WTC11 (cell line): ENCODE measurements around the gene CHKA. TPM values are rescaled to one million over a fixed set of nuclear protein-coding genes. Genes with fewer than 3 reads are reported as not detected.

Experiments used
- ATAC-seq: fragments of 200-7000 bp; cut with Tn5 transposase; 2 replicates; pipeline ENCODE4 v1.10.0; 2021; ENCODE audit warnings: mild to moderate bottlenecking, moderate library complexity
- CTCF ChIA-PET: fragments of 300-600 bp; sonication (Branson Sonifier 250); formaldehyde crosslinking; loops from one replicate; lab custom pipeline; 2021; ENCODE audit warnings: antibody characterized with exemption; lab: Charles Lee
- POLR2A ChIA-PET: fragments of 350-600 bp; sonication (Branson Sonifier 250); formaldehyde crosslinking; loops from one replicate; lab custom pipeline; 2021; ENCODE audit warnings: antibody characterized with exemption; lab: Charles Lee
- DNase-seq: peaks from one replicate; pipeline ENCODE4 v3.0.0; 2021; ENCODE audit warnings: low spot score
- H3K27ac Mint-ChIP-seq: 2 replicates; pipeline ENCODE4 v1.8.0; 2021; ENCODE audit warnings: mixed read lengths
- H3K27me3 Mint-ChIP-seq: 2 replicates; pipeline ENCODE4 v1.8.0; 2021; ENCODE audit warnings: low read depth, mild to moderate bottlenecking, moderate library complexity, mixed read lengths
- H3K36me3 Mint-ChIP-seq: 2 replicates; pipeline ENCODE4 v1.8.0; 2021; ENCODE audit warnings: mixed read lengths
- H3K4me1 Mint-ChIP-seq: 2 replicates; pipeline ENCODE4 v1.8.0; 2022; ENCODE audit warnings: mixed read lengths
- H3K4me3 Mint-ChIP-seq: 2 replicates; pipeline ENCODE4 v1.8.0; 2021; ENCODE audit warnings: mild to moderate bottlenecking, moderate library complexity, mixed read lengths
- H3K9me3 Mint-ChIP-seq: 2 replicates; pipeline ENCODE4 v1.8.0; 2021; ENCODE audit warnings: mixed read lengths
- GRHL2 ChIP-seq: fragments of 250-450 bp; sonication (Bioruptor Pico); IDR thresholded peaks from 2 replicates; pipeline ENCODE4 v1.8.0; 2022; ENCODE audit warnings: mild to moderate bottlenecking, moderate library complexity; ENCODE audit not compliant: insufficient replicate concordance, severe bottlenecking
- HMGA2 ChIP-seq: fragments of 250-450 bp; sonication (Bioruptor Pico); IDR thresholded peaks from 2 replicates; pipeline ENCODE4 v1.4.0; 2021; ENCODE audit warnings: mild to moderate bottlenecking, moderate library complexity
- JAZF1 ChIP-seq: fragments of 250-450 bp; sonication (Bioruptor Pico); IDR thresholded peaks from 2 replicates; pipeline ENCODE4 v1.9.0; 2021; ENCODE audit warnings: moderate library complexity, mild to moderate bottlenecking, inconsistent platforms
- JUN ChIP-seq: sonication (generic); formaldehyde crosslinking; IDR thresholded peaks from 2 replicates; pipeline ENCODE4 v1.8.0; 2023; ENCODE audit warnings: mild to moderate bottlenecking, missing genetic modification reagents
- NR2C2 ChIP-seq: sonication (generic); formaldehyde crosslinking; IDR thresholded peaks from 2 replicates; pipeline ENCODE4 v1.8.0; 2022; ENCODE audit warnings: mild to moderate bottlenecking, missing genetic modification reagents
- SMAD4 ChIP-seq: sonication (generic); formaldehyde crosslinking; IDR thresholded peaks from 2 replicates; pipeline ENCODE4 v1.8.0; 2022; ENCODE audit warnings: mild to moderate bottlenecking, missing genetic modification reagents
- TCF7 ChIP-seq: sonication (generic); formaldehyde crosslinking; IDR thresholded peaks from 2 replicates; pipeline ENCODE4 v1.8.0; 2022; ENCODE audit warnings: mild to moderate bottlenecking, low read depth, missing genetic modification reagents, moderate library complexity
- TEAD4 ChIP-seq: sonication (generic); formaldehyde crosslinking; IDR thresholded peaks from 2 replicates; pipeline ENCODE4 v1.8.0; 2022; ENCODE audit warnings: mild to moderate bottlenecking, missing genetic modification reagents
- TP53 ChIP-seq: sonication (generic); formaldehyde crosslinking; IDR thresholded peaks from 2 replicates; pipeline ENCODE4 v1.8.1; 2023; ENCODE audit warnings: mild to moderate bottlenecking, missing genetic modification reagents
- ZMAT4 ChIP-seq: fragments of 250-450 bp; sonication (Bioruptor Pico); IDR thresholded peaks from 2 replicates; pipeline ENCODE4 v1.9.0; 2021; ENCODE audit warnings: mild to moderate bottlenecking
- ZNF263 ChIP-seq: sonication (generic); formaldehyde crosslinking; IDR thresholded peaks from 2 replicates; pipeline ENCODE4 v1.8.1; 2022; ENCODE audit warnings: low read depth, mild to moderate bottlenecking, moderate library complexity, missing genetic modification reagents
- ZNF671 ChIP-seq: fragments of 250-450 bp; sonication (Bioruptor Pico); IDR thresholded peaks from 2 replicates; pipeline ENCODE4 v1.8.0; 2021; ENCODE audit warnings: mild to moderate bottlenecking
- total RNA-seq: library from RNA; stranded (reverse); gene quantifications from 3 replicates; pipeline ENCODE4 v1.2.3, GENCODE V29; 2021
- TF ChIP-seq, protein P1 (sequence below): fragments of 250-450 bp; sonication (Bioruptor Pico); IDR thresholded peaks from 2 replicates; pipeline ENCODE4 v1.9.0; 2021; ENCODE audit warnings: moderate library complexity, mild to moderate bottlenecking, inconsistent platforms, borderline replicate concordance
- TF ChIP-seq, protein P2 (sequence below): sonication (generic); formaldehyde crosslinking; IDR thresholded peaks from 2 replicates; pipeline ENCODE4 v1.8.0; 2022; ENCODE audit warnings: mild to moderate bottlenecking, missing genetic modification reagents
- TF ChIP-seq, protein P3 (sequence below): fragments of 250-450 bp; sonication (Bioruptor Pico); IDR thresholded peaks from 2 replicates; pipeline ENCODE4 v2.1.2; 2022; ENCODE audit warnings: mild to moderate bottlenecking, moderate library complexity
- TF ChIP-seq, protein P4 (sequence below): sonication (generic); formaldehyde crosslinking; IDR thresholded peaks from 2 replicates; pipeline ENCODE4 v1.8.0; 2022; ENCODE audit warnings: mild to moderate bottlenecking, missing genetic modification reagents
- TF ChIP-seq, protein P5 (sequence below): sonication (generic); formaldehyde crosslinking; IDR thresholded peaks from 2 replicates; pipeline ENCODE4 v1.8.0; 2023; ENCODE audit warnings: mild to moderate bottlenecking, missing genetic modification reagents
- TF ChIP-seq, protein P6 (sequence below): sonication (generic); formaldehyde crosslinking; IDR thresholded peaks from 2 replicates; pipeline ENCODE4 v1.8.1; 2022; ENCODE audit warnings: low read depth, mild to moderate bottlenecking, moderate library complexity, missing genetic modification reagents, borderline replicate concordance
- TF ChIP-seq, protein P7 (sequence below): fragments of 250-450 bp; sonication (Bioruptor Pico); IDR thresholded peaks from 2 replicates; pipeline ENCODE4 v1.9.0; 2021; ENCODE audit warnings: mild to moderate bottlenecking, borderline replicate concordance
- TF ChIP-seq, protein P8 (sequence below): sonication (generic); formaldehyde crosslinking; IDR thresholded peaks from 2 replicates; pipeline ENCODE4 v1.8.1; 2022; ENCODE audit warnings: missing genetic modification reagents, borderline replicate concordance

The CHKA gene
- total RNA-seq, 1 experiment from 2014 or later, result 76.1 TPM

DNA sequence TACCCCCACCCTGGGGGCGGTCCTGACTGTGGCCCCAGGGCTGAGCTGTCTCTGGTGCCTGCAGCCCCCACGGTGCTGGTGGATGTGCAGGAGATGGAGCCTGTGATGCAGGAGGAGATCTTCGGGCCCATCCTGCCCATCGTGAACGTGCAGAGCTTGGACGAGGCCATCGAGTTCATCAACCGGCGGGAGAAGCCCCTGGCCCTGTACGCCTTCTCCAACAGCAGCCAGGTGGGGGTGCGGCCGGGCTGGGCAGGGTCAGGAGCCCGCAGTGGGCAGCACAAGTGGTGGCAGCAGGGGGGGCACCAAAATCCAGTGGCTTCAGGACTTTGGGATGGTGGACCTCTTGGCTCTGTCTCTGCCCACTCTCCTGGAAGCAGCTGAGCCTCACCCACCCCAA lies 98.7 kb downstream of the CHKA start:
- no peak for DNase-seq
- Mint-ChIP-seq H3K36me3 (no peaks in the 10 kb centered on the region), H3K27ac (no peak overlapping the region), H3K4me3 (no peak overlapping the region), H3K27me3 (no peaks in the 10 kb centered on the region)
- no peak for ATAC-seq
- CTCF ChIA-PET, result interaction anchor here (1.0 to 1.5 kb wide), 4 partner anchors 13 to 186 kb away, joined by 3 to 11 read pairs (median 4); partner anchors contain the start of genes ALDH3B1 and TCIRG1
- TF ChIP-seq ZNF671 (no peak), ZMAT4 (no peak), TEAD4 (no peak), GRHL2 (CRISPR knock-in tag) (no peak), TP53 (CRISPR knock-in tag) (no peak), TCF7 (no peak), NR2C2 (CRISPR knock-in tag) (no peak), JUN (CRISPR knock-in tag) (no peak), HMGA2 (CRISPR knock-in tag) (no peak), ZNF263 (CRISPR knock-in tag) (no peak), JAZF1 (no peak), SMAD4 (CRISPR knock-in tag) (no peak)
- TF ChIP-seq, protein P1, sequence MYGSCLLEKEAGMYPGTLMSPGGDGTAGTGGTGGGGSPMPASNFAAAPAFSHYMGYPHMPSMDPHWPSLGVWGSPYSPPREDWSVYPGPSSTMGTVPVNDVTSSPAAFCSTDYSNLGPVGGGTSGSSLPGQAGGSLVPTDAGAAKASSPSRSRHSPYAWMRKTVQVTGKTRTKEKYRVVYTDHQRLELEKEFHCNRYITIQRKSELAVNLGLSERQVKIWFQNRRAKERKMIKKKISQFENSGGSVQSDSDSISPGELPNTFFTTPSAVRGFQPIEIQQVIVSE (CRISPR knock-in tag), result no peak
- TF ChIP-seq, protein P2, sequence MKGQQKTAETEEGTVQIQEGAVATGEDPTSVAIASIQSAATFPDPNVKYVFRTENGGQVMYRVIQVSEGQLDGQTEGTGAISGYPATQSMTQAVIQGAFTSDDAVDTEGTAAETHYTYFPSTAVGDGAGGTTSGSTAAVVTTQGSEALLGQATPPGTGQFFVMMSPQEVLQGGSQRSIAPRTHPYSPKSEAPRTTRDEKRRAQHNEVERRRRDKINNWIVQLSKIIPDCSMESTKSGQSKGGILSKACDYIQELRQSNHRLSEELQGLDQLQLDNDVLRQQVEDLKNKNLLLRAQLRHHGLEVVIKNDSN (CRISPR knock-in tag), result no peak
- TF ChIP-seq, protein P3, sequence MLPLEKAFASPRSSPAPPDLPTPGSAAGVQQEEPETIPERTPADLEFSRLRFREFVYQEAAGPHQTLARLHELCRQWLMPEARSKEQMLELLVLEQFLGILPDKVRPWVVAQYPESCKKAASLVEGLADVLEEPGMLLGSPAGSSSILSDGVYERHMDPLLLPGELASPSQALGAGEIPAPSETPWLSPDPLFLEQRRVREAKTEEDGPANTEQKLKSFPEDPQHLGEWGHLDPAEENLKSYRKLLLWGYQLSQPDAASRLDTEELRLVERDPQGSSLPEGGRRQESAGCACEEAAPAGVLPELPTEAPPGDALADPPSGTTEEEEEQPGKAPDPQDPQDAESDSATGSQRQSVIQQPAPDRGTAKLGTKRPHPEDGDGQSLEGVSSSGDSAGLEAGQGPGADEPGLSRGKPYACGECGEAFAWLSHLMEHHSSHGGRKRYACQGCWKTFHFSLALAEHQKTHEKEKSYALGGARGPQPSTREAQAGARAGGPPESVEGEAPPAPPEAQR, result no peak
- TF ChIP-seq, protein P4, sequence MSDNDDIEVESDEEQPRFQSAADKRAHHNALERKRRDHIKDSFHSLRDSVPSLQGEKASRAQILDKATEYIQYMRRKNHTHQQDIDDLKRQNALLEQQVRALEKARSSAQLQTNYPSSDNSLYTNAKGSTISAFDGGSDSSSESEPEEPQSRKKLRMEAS, result no peak
- TF ChIP-seq, protein P5, sequence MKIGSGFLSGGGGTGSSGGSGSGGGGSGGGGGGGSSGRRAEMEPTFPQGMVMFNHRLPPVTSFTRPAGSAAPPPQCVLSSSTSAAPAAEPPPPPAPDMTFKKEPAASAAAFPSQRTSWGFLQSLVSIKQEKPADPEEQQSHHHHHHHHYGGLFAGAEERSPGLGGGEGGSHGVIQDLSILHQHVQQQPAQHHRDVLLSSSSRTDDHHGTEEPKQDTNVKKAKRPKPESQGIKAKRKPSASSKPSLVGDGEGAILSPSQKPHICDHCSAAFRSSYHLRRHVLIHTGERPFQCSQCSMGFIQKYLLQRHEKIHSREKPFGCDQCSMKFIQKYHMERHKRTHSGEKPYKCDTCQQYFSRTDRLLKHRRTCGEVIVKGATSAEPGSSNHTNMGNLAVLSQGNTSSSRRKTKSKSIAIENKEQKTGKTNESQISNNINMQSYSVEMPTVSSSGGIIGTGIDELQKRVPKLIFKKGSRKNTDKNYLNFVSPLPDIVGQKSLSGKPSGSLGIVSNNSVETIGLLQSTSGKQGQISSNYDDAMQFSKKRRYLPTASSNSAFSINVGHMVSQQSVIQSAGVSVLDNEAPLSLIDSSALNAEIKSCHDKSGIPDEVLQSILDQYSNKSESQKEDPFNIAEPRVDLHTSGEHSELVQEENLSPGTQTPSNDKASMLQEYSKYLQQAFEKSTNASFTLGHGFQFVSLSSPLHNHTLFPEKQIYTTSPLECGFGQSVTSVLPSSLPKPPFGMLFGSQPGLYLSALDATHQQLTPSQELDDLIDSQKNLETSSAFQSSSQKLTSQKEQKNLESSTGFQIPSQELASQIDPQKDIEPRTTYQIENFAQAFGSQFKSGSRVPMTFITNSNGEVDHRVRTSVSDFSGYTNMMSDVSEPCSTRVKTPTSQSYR (CRISPR knock-in tag), result no peak
- TF ChIP-seq, protein P6, sequence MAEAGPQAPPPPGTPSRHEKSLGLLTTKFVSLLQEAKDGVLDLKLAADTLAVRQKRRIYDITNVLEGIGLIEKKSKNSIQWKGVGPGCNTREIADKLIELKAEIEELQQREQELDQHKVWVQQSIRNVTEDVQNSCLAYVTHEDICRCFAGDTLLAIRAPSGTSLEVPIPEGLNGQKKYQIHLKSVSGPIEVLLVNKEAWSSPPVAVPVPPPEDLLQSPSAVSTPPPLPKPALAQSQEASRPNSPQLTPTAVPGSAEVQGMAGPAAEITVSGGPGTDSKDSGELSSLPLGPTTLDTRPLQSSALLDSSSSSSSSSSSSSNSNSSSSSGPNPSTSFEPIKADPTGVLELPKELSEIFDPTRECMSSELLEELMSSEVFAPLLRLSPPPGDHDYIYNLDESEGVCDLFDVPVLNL (CRISPR knock-in tag), result no peak
- TF ChIP-seq, protein P7, sequence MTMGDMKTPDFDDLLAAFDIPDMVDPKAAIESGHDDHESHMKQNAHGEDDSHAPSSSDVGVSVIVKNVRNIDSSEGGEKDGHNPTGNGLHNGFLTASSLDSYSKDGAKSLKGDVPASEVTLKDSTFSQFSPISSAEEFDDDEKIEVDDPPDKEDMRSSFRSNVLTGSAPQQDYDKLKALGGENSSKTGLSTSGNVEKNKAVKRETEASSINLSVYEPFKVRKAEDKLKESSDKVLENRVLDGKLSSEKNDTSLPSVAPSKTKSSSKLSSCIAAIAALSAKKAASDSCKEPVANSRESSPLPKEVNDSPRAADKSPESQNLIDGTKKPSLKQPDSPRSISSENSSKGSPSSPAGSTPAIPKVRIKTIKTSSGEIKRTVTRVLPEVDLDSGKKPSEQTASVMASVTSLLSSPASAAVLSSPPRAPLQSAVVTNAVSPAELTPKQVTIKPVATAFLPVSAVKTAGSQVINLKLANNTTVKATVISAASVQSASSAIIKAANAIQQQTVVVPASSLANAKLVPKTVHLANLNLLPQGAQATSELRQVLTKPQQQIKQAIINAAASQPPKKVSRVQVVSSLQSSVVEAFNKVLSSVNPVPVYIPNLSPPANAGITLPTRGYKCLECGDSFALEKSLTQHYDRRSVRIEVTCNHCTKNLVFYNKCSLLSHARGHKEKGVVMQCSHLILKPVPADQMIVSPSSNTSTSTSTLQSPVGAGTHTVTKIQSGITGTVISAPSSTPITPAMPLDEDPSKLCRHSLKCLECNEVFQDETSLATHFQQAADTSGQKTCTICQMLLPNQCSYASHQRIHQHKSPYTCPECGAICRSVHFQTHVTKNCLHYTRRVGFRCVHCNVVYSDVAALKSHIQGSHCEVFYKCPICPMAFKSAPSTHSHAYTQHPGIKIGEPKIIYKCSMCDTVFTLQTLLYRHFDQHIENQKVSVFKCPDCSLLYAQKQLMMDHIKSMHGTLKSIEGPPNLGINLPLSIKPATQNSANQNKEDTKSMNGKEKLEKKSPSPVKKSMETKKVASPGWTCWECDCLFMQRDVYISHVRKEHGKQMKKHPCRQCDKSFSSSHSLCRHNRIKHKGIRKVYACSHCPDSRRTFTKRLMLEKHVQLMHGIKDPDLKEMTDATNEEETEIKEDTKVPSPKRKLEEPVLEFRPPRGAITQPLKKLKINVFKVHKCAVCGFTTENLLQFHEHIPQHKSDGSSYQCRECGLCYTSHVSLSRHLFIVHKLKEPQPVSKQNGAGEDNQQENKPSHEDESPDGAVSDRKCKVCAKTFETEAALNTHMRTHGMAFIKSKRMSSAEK, result no peak
- TF ChIP-seq, protein P8, sequence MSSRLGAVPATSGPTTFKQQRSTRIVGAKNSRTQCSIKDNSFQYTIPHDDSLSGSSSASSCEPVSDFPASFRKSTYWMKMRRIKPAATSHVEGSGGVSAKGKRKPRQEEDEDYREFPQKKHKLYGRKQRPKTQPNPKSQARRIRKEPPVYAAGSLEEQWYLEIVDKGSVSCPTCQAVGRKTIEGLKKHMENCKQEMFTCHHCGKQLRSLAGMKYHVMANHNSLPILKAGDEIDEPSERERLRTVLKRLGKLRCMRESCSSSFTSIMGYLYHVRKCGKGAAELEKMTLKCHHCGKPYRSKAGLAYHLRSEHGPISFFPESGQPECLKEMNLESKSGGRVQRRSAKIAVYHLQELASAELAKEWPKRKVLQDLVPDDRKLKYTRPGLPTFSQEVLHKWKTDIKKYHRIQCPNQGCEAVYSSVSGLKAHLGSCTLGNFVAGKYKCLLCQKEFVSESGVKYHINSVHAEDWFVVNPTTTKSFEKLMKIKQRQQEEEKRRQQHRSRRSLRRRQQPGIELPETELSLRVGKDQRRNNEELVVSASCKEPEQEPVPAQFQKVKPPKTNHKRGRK, result no peak
- TF ChIP-seq, all 79 proteins: peak for 0
- POLR2A ChIA-PET, result no interaction called here
- H3K9me3 Mint-ChIP-seq, result no peaks in the 10 kb centered on the region
- H3K4me1 Mint-ChIP-seq, result peaks cover 8% of the 10 kb centered on the region
